ENCODE measurements around the gene PCED1A. TPM values are rescaled to one million over a fixed set of nuclear protein-coding genes. Genes with fewer than 3 reads are reported as not detected.

Gene PCED1A
- total and polyA plus RNA-seq, 2 of the 13 experiments (the other 11 are each of a cell fraction or from before 2014, with no cell fraction given), result 40.1 to 84.2 TPM

GRCh38 chr20:2838847-2839671 is 1.4 kb downstream of the PCED1A start (continued):
- TF ChIP-seq DZIP1 (CRISPR knock-in tag; IDR thresholded peaks at IDR 0.05) (no peak; the same call in 1 of the 2 replicates), ZC3H4 (CRISPR knock-in tag; IDR thresholded peaks at IDR 0.05; ENCODE audit: borderline replicate concordance) (0 out of 2 replicates have a peak, but pooled peaks have one; percentile 61), MAFK (conservative IDR thresholded peaks at IDR 0.05 in 1 of 2, IDR thresholded peaks at IDR 0.05 in 1 of 2; ENCODE audit: low read length in 2 of 2) (peak in 1 of 2 experiments; percentile 1; a peak in 1 of 4 replicates), ZNF740 (CRISPR knock-in tag; IDR thresholded peaks at IDR 0.05) (0 out of 2 replicates have a peak, but pooled peaks have one; percentile 36), HDAC1 (CRISPR knock-in tag; IDR thresholded peaks at IDR 0.05) (no peak), ZNF430 (CRISPR knock-in tag; IDR thresholded peaks at IDR 0.05) (no peak), FIP1L1 (IDR thresholded peaks at IDR 0.05; ENCODE audit: borderline replicate concordance, insufficient read depth, low read depth, low read length) (no peak), ATM (IDR thresholded peaks at IDR 0.05; ENCODE audit: borderline replicate concordance) (no peak), MED1 (CRISPR knock-in tag; IDR thresholded peaks at IDR 0.05) (no peak), ZNF652 (CRISPR knock-in tag; IDR thresholded peaks at IDR 0.05; ENCODE audit: borderline replicate concordance, low read depth) (no peak), RFXANK (CRISPR knock-in tag; IDR thresholded peaks at IDR 0.05) (no peak), ZXDC (CRISPR knock-in tag; IDR thresholded peaks at IDR 0.05) (no peak), ZNF883 (CRISPR knock-in tag; IDR thresholded peaks at IDR 0.05; ENCODE audit: not compliant biosample characterization) (peak; percentile 55), ZNF768 (CRISPR knock-in tag; IDR thresholded peaks at IDR 0.05) (no peak), ZBTB21 (CRISPR knock-in tag; IDR thresholded peaks at IDR 0.05) (no peak), MYPOP (CRISPR knock-in tag; IDR thresholded peaks at IDR 0.05) (no peak), ZKSCAN8 (CRISPR knock-in tag; IDR thresholded peaks at IDR 0.05; ENCODE audit: borderline replicate concordance) (no peak), ZNF263 (CRISPR knock-in tag; IDR thresholded peaks at IDR 0.05) (no peak), SRSF1 (optimal IDR thresholded peaks at IDR 0.05; ENCODE audit: low read depth, low read length) (no peak), ZNF7 (CRISPR knock-in tag; IDR thresholded peaks at IDR 0.05) (no peak), NONO (IDR thresholded peaks at IDR 0.05) (no peak), NONO (CRISPR knock-in tag; conservative IDR thresholded peaks at IDR 0.05) (no peak), ZFP36 (IDR thresholded peaks at IDR 0.05; ENCODE audit: borderline replicate concordance, low read depth, low read length, partially characterized antibody) (no peak), SSRP1 (CRISPR knock-in tag; IDR thresholded peaks at IDR 0.05) (0 out of 2 replicates have a peak, but pooled peaks have one; percentile 24)

Measured in HepG2 (cell line).